ENCODE data around the gene RRBP1.
"Not testable (repeated sequence)": the region's sequence is repeated elsewhere in the genome, so short reads cannot be mapped to it uniquely, and the experiment has no call there.

Gene RRBP1

GRCh38 chr20:17709361-17710293 is 27.6 kb upstream of the RRBP1 start:
- no peak for DNase-seq (ENCODE audit: low read depth in 2 of 2)

- no peak for DNase-seq (ENCODE audit: low read depth in 2 of 2)
Measured at GRCh38 chr20:17708675-17709360, 26.8 kb upstream of the RRBP1 start.

- DNase-seq (ENCODE audit: low read depth in 2 of 2), result not testable (repeated sequence)
Measured at GRCh38 chr20:17707951-17708350, 25.9 kb upstream of the RRBP1 start.

GRCh38 chr20:17706632-17707031 is 24.6 kb upstream of the RRBP1 start:
- DNase-seq (ENCODE audit: low read depth in 2 of 2), result no peak

GRCh38 chr20:17705916-17706315 is 23.9 kb upstream of the RRBP1 start:
- no peak for DNase-seq (ENCODE audit: low read depth in 2 of 2)

- DNase-seq (ENCODE audit: low read depth in 2 of 2), result no peak
Measured at GRCh38 chr20:17704589-17705317, 22.7 kb upstream of the RRBP1 start.

- DNase-seq (ENCODE audit: low read depth in 2 of 2), result no peak
Measured at GRCh38 chr20:17701826-17702225, 19.8 kb upstream of the RRBP1 start.

- no peak for DNase-seq (ENCODE audit: low read depth in 2 of 2)
Measured at GRCh38 chr20:17700637-17701036, 18.6 kb upstream of the RRBP1 start.

GRCh38 chr20:17699931-17700351 is 17.9 kb upstream of the RRBP1 start, which contains the start of gene BANF2:
BANF2 (plus strand) TSS chr20:17699966; CDS start chr20:17725026, 25,060 bp downstream.
- DNase-seq (ENCODE audit: low read depth in 2 of 2), result no peak

GRCh38 chr20:17698384-17698783 is 16.3 kb upstream of the RRBP1 start:
- DNase-seq (ENCODE audit: low read depth in 2 of 2), result no peak

- no peak for DNase-seq (ENCODE audit: low read depth in 2 of 2)
Measured at GRCh38 chr20:17697171-17697570, 15.1 kb upstream of the RRBP1 start.

GRCh38 chr20:17696287-17696686 is 14.2 kb upstream of the RRBP1 start:
- no peak for DNase-seq (ENCODE audit: low read depth in 2 of 2)

GRCh38 chr20:17694767-17695166 is 12.7 kb upstream of the RRBP1 start:
- no peak for DNase-seq (ENCODE audit: low read depth in 2 of 2)

GRCh38 chr20:17693444-17694001 is 11.5 kb upstream of the RRBP1 start:
- DNase-seq (ENCODE audit: low read depth in 2 of 2), result no peak

- no peak for DNase-seq (ENCODE audit: low read depth in 2 of 2)
Measured at GRCh38 chr20:17691758-17692157, 9.7 kb upstream of the RRBP1 start.

GRCh38 chr20:17690144-17690543 is 8.1 kb upstream of the RRBP1 start:
- no peak for DNase-seq (ENCODE audit: low read depth in 2 of 2)

- no peak for DNase-seq (ENCODE audit: low read depth in 2 of 2)
Measured at GRCh38 chr20:17688965-17689364, 6.9 kb upstream of the RRBP1 start.

GRCh38 chr20:17687800-17688199 is 5.8 kb upstream of the RRBP1 start:
- no peak for DNase-seq (ENCODE audit: low read depth in 2 of 2)

GRCh38 chr20:17685168-17685567 is 3.1 kb upstream of the RRBP1 start:
- DNase-seq (ENCODE audit: low read depth in 2 of 2), result no peak

- no peak for DNase-seq (ENCODE audit: low read depth in 2 of 2)
Measured at GRCh38 chr20:17684077-17684888, 2.2 kb upstream of the RRBP1 start.

Data from stimulated activated CD8-positive, alpha-beta memory T cell treated with anti-CD3 and anti-CD28 coated beads, Interleukin-7, amount 100 ng/mL, for 1 hour (primary cell).